ENCODE measurements around the gene BABAM2. TPM values are rescaled to one million over a fixed set of nuclear protein-coding genes. Genes with fewer than 3 reads are reported as not detected.

BABAM2 gene
- total and polyA plus RNA-seq, 11 donors, result 22.2 to 75.1 (median 62.5) TPM

- H3K27ac ChIP-seq, result peak overlapping the region in 1 of 12 donors; percentile 90
- no peak overlapping the region for H3K4me3 ChIP-seq
- DNase-seq, result no peak
- ATAC-seq, result no peak
- 93 to 98% (median 97%) methylated on average over 3 to 4 of the region's 4 CpGs for WGBS, 4 donors
- TF ChIP-seq POLR2A (IDR thresholded peaks at IDR 0.05), result no peak
- TF ChIP-seq, protein P1, sequence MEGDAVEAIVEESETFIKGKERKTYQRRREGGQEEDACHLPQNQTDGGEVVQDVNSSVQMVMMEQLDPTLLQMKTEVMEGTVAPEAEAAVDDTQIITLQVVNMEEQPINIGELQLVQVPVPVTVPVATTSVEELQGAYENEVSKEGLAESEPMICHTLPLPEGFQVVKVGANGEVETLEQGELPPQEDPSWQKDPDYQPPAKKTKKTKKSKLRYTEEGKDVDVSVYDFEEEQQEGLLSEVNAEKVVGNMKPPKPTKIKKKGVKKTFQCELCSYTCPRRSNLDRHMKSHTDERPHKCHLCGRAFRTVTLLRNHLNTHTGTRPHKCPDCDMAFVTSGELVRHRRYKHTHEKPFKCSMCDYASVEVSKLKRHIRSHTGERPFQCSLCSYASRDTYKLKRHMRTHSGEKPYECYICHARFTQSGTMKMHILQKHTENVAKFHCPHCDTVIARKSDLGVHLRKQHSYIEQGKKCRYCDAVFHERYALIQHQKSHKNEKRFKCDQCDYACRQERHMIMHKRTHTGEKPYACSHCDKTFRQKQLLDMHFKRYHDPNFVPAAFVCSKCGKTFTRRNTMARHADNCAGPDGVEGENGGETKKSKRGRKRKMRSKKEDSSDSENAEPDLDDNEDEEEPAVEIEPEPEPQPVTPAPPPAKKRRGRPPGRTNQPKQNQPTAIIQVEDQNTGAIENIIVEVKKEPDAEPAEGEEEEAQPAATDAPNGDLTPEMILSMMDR (IDR thresholded peaks at IDR 0.05), result no peak
- H3K36me3 ChIP-seq, result no peaks in the 10 kb centered on the region
- peaks cover 3 to 71% (median 31%) of the 10 kb centered on the region in 12 donors for H3K4me1 ChIP-seq
- intact Hi-C loops (cut with DNase I), result loop anchor here in 5 of 10 donors (5.0 to 10.0 kb wide), 3 partner anchors 442 to 452 kb away; partner anchors contain the start of gene FOSL2 (in 3 of the 5)
- H3K27me3 ChIP-seq, result no peaks in the 10 kb centered on the region
- peaks cover 0 to 10% (median 0%) of the 10 kb centered on the region in 12 donors for H3K9me3 ChIP-seq
Measured at GRCh38 chr2:27953077-27953476, 62.5 kb downstream of the BABAM2 start.

DNA sequence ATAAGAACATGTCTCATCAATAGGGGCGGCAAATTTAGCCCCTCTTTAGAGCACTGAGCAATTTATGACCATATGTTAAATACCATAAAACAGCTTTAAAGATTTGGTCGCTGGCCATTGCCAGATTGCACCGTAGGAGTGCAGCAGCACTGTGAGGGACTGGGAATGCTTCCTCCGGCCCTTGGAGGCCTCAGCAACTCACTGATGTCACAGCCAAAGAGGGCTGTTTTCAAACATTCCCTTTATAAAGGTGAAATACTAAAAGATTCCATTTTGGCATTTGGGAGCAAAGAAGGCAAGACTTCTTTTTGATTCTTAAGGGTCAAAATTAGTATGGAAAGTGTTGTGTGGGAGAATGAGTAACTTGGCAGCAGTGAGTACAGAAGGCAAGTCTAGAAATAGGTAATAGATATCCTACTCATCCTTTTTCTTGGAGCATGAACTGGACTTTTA lies 63.7 kb downstream of the BABAM2 start:
- TF ChIP-seq, protein P1 (IDR thresholded peaks at IDR 0.05), result no peak
- TF ChIP-seq POLR2A (IDR thresholded peaks at IDR 0.05), result no peak
- 52 to 64% (median 61%) methylated on average over 4 of the region's 4 CpGs for WGBS, 4 donors
- Histone ChIP-seq H3K4me3 (no peak overlapping the region), H3K4me1 (peaks cover 3 to 83% (median 34%) of the 10 kb centered on the region in 12 donors), H3K27me3 (no peaks in the 10 kb centered on the region), H3K36me3 (no peaks in the 10 kb centered on the region), H3K9me3 (peaks cover 0 to 10% (median 0%) of the 10 kb centered on the region in 12 donors), H3K27ac (peak overlapping the region in 11 of 12 donors; percentile 43 to 90 (median 59))
- peak in 1 of 4 donors; percentile 35 for ATAC-seq
- intact Hi-C loops (cut with DNase I), result loop anchor here in 6 of 10 donors (2.0 to 10.0 kb wide), 4 partner anchors 441 to 451 kb away; partner anchors contain the start of gene FOSL2 (in 3 of the 6)
- DNase-seq, result peak in 1 of 5 donors; percentile 18

- Histone ChIP-seq H3K4me3 (no peak overlapping the region), H3K36me3 (no peaks in the 10 kb centered on the region), H3K27me3 (no peaks in the 10 kb centered on the region), H3K4me1 (peaks cover 3 to 83% (median 38%) of the 10 kb centered on the region in 12 donors), H3K9me3 (peaks cover 0 to 10% (median 0%) of the 10 kb centered on the region in 12 donors), H3K27ac (peak overlapping the region; percentile 12 to 90 (median 58))
- no peak for TF ChIP-seq POLR2A (IDR thresholded peaks at IDR 0.05)
- TF ChIP-seq, protein P1 (IDR thresholded peaks at IDR 0.05), result peak in 10 of 12 donors; percentile 15 to 54 (median 46)
- ATAC-seq, result peak; percentile 79 to 90 (median 84)
- WGBS, 4 donors, result 1 to 6% (median 3%) methylated on average over 2 of the region's 2 CpGs
- peak in 4 of 5 donors; percentile 47 to 55 (median 50) for DNase-seq
- intact Hi-C loops (cut with DNase I), result loop anchor here in 8 of 10 donors (1.0 to 10.0 kb wide), 9 partner anchors 37 to 450 kb away; partner anchors contain the start of genes FOSL2 (in 4 of the 8), BABAM2 (in 2 of the 8) and RBKS (in 2 of the 8)
Measured at GRCh38 chr2:27954771-27955383, 64.3 kb downstream of the BABAM2 start.

Measured in heart left ventricle (tissue), 16 donors.